GM21367 (cell line): ENCODE results near the gene OXCT1.
A peak's percentile ranks its signal among the peaks of the same experiment; 100 is the strongest.

ENCODE experiments used
- ATAC-seq: cut with Tn5 transposase; IDR thresholded peaks from one replicate; pipeline ENCODE4 v1.9.1; 2021; ENCODE audit not compliant: unreplicated experiment

The OXCT1 gene

DNA sequence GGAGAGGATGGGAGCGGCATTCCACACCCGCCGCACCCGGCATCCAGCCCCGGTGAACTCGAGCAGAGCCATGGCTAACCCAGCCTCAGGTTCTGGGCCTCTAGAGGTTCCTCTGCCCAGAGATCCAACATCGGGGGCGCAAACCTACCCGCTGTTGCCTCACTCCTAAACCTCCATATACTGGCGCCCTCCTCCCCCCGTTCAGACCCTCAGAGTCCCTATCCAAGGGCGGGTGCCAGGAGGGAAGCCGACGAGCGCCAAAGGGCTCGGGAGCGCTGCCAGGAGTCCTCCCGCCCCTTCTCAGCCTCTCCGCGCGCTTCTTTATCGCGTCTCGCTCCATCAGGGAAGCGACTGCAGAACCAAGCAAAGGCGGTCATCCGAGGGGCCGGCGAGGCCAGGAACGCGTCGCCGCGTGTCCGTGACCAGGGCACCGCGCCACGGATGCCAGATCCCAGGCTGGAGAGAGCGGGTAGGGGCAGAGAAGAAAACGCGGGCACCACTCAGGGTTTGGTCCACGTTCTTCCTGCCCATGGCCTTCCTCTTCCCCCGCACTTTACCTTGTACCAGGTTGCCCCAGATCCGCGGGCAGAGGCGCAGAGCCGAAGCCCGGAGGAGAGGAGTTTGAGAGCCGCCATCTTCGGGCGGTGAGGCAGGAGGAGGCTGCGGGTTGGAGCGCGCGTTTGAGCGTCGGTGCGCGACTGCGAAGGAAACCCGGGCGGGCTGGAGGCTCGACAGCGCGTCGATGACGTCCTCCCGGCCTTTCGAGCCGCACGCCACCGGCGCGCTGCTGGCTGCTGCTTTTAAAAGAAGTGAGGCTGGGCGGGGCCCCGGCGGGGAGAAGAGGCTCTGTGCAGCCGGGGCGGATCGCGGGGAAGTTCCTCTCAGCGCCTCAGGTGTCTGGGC lies at the start of gene OXCT1:
Gene OXCT1, minus strand, starts transcription at position 702 of the 903 bp plus-strand sequence. Its CDS starts 67 bp downstream, at position 635.
- ATAC-seq, result peak; percentile 92

DNA sequence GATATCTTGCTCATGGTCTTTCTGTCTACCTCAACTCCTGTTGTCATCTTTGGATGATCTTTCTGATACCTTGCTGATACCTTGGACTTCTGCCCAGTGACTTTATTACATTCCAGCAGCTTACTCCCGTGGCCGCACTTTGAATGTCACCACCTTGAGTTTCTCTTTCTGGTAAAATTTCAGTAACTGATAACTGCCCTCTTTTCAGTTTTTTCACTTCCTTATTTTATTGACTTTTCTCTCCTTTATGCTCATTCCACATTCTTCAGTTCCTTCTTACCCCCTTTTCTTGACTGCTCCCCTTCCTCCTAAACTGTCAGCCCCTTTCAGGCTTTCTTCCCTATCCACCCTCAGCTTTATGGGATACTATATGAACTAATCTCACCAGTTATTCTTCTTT lies 47.9 kb upstream of the OXCT1 start:
- ATAC-seq, result peak; percentile 53

DNA sequence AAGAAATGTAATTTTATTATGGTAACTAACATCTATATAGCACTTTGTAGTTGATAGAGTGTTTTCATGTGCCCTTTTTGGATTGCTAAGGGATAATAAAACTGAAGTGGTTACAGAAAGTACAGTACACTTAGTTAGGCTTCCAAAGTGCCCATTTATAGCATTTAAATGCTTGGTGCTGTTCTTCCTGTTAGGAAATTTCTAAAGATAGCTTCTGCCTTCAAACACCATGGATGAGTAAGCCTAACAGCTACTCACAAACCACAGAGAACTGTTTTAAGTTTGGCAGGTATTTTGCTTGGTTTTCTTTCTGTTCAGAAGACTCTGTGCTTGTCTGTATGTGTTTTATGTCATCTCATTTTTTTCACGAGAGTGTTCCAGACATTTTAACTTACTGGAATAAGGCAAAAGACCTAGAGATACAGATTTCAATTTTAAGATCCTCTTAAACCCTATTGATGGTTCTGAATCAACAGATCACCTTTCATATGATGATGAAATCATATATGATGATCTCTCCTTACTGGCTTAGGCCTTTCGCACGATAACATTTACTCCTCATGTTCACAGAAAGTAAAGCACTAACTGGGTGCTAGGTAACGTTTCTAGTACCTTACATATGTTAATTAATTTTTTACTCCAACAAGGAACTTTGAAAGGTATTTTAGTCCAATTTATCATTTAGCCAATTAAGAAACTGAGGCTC lies 38.3 kb upstream of the OXCT1 start:
- ATAC-seq, result no peak

DNA sequence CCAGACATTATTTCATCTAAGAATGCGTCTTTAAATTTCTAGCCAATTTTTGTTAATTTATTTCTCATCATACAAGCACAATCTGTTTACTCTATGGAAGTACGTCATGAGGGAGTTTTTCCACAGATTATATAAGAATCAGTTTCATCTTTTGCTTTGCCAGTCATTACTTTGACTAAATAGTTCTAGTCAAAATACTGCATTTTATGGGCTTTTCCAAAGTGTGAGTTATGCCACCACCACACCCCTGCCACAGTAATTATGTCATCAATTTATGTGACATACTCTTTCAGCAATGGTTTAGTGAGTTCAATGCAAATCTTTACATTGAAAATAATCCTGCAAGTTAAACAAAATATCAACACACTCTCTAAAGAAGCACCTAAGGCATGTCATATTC lies 35.9 kb upstream of the OXCT1 start:
- no peak for ATAC-seq

DNA sequence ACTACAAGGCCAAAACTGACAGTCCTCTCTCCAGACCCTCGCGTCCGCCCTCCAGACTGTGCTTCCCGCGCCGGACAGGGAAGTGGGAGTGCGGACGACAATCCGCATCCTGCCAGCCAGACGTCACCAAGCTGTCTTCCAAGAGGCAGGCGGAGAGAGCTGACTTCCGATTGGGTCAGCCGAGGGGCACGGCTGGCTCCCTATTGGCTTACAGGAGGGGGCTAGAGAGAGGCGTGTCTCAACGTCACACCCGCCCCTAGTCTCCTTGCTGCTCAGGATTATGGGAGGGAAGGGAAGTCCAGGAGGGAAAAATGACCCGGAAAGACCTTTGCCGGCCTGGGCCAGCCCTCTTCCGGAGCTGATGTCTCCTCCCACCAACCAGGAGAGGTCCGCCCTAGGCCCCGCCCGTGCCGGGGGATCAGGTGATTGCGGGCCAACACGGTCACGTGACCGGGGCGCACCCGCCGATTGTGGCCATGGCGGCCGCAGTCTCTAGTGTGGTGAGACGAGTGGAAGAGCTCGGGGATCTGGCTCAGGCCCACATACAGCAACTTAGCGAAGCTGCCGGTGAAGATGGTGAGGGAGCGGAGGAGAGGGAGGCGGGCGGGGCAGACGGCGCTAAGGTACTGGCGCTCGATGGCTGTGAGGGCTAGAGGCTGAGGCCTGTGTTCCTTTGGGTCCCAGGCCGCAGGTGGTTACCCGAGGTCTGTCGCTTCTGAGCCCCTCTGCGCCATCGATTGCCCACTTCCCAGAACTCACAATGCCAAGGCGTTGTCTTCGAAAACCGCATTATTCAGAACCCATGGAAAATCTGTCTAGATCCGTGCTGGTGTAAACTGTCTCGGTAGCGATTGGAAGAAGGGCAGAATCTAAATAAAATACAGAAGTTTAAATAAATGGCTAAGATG lies 33.9 kb upstream of the OXCT1 start, which contains the start of gene RIMOC1:
Gene RIMOC1, plus strand, starts transcription at position 453 of the 908 bp plus-strand sequence. Its CDS starts 24 bp downstream, at position 477.
- ATAC-seq, result peak; percentile 99

DNA sequence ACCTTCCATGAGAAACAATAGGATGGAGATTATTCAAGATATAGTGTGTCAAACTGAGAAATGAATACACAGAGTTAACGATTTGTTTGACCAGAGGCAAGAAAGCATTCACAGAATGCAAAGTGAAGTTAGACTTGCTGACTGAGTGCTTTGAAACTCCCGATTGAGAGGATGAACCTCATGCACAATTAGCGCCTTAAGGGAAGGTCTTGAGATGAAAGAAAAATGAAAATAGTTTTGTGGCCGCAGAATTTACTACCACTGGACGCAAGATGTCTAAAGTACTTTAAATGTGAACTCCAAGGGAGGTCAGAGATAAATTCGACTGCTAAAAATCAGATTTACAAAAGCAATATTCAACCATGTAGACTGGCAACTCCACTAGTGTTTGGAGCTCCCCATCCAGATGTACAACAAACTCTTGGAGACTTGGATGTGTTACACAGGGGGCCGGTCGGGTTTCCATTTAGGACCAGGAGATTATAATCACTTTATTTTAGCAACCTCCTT lies 33.2 kb upstream of the OXCT1 start:
- ATAC-seq, result no peak

DNA sequence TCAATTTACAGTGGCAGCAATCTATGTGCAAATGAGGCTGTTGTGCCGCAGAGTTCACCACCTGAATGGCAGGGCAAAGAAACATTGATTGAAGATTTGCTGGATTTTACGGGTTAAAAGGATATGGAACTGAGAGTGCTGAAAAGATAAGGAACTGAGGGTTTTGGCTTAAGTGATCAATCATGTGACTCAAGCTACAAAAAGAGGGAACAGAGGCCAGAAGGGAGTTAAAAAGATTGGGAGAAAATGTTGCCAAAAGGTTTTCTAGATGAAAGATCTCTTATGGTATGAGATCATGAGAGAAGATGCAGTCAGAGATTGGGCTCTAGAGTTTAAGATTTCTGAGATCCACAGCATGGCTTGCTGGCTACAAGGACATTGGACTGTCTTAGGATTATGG lies 26.0 kb upstream of the OXCT1 start:
- no peak for ATAC-seq

DNA sequence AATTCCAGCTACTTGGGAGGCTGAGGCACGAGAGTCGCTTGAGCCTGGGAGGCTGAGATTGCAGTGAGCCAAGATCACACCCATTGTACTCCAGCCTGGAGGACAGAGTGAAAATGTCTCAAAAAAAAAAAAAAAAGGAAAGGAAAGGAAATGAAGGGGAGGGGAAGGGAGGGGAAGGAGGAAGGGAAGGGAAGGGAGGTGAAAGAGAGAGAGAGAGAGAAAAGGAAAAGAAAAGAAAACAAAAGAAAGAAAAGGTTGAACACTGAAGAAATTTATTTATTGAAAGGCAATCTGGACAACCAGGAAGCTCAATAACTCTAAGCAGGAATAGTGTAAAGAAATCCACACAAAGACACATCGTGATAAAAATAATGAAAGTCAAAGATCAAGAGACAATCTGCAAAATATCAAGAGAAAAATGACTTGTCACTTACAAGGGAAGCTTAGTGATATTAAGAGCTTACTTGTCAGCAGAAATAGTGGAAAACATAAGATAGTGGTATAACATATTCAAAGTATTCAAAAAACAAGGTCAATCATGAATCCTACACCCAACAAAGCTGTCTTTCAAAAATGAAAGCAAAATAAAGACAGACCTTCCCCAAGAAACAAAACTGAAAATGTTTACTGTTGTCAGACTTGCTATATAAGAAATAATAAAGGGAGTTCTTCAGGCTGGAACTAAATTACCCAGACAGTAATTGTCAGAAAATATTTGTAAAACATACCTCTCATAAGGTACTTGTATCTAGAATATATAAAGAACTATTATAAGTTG lies 23.0 kb upstream of the OXCT1 start:
- ATAC-seq, result no peak

DNA sequence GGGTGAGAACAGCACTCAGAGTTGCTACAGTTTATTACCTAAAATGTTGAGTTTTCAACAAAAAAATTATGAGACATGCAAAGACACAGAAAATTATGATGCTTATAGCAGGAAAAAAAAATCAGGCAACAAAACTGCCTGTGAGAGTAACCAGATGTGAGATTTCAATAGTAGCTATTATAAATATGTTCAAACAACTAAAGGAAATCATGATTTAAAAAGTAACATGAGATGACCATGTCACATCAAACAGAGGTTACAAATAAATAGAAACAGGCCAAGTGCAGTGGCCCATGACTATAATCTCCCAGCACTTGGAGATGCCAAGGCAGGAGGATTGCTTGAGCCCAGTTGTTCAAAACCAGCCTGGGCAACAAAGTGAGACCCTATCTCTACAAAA lies 21.8 kb upstream of the OXCT1 start:
- ATAC-seq, result no peak

DNA sequence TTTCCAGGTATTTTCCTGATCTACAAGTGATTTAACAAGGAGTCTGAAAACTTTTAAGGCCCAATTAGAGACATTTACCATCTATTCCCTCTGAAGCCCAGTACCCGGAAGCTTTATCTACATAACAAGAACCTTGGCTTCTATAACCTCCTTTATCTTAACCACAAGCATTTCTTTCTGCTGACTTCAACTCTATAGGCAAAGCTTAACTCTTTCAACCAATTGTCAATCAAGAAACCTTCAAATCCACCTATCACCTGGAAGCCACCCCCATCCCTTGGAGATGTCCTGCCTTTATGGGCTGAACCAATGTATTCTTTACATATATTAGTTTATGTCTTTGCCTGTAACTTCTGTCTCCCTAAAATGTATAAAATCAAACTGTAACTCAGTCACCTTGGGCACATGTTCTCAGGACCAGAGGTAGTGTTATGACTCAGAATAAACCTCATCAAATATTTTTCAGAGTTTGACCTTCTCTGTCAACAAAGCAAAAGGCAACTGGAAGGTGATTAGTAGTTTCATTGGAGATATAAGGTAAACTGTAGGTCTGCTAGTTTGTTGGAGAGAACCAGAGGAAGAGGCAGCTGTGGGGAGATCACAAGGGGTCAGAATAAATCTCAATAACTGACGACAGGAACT lies 21.0 kb upstream of the OXCT1 start:
- no peak for ATAC-seq

DNA sequence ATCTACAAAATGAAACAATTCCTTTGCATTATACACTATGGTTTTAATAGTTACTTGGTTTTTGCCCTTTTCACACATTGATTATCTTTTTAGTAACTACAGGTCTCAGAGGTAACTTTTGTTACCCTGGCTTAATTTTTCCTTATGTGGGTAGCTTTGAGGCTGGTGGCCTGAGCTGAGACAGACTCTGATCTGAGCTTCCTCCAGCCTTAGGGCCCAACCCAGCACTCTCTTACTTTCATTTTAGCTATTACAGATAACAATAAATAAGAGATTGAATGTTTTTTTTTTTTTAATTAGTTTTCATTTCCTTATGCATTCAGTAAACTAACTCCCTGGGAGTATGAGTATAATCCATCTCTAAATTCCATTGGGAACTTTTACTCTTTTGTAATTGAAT lies 15.1 kb upstream of the OXCT1 start:
- no peak for ATAC-seq

DNA sequence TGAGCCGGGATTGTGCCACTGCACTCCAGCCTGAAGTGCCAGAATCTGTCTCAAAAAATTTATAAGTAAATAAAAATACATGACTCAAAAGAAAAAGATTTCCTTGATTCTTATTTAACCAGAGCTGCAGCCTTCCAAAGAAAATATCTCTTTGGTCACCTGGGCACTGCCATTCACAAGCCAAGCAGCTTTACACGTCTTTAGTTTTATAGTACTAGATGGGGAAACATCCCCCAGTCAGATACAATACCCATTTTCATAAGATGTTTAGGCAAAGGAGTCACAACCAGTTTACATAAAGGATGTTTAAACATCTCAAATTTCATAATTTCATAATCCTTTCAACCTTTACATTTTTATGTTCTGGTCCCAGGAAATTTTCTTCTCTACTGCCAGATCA lies 13.7 kb upstream of the OXCT1 start:
- no peak for ATAC-seq

DNA sequence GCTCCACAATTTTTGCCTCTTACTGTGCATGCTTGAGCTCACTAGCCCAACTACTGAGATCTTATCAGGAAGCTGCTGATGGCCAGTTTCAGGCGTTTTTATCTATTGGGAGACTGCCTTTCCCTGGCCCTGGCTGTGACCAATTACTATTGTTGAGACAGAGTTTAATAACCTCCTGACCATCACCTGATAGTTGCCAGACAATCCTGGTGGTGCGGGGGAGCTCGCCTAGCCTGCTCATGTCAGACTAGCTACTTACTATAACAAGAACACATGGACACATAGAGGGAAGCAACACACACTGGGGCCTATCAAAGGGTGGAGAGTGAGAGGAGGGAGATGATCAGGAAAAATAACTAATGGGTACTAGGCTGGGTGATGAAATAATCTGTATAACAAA lies 13.0 kb upstream of the OXCT1 start:
- no peak for ATAC-seq

DNA sequence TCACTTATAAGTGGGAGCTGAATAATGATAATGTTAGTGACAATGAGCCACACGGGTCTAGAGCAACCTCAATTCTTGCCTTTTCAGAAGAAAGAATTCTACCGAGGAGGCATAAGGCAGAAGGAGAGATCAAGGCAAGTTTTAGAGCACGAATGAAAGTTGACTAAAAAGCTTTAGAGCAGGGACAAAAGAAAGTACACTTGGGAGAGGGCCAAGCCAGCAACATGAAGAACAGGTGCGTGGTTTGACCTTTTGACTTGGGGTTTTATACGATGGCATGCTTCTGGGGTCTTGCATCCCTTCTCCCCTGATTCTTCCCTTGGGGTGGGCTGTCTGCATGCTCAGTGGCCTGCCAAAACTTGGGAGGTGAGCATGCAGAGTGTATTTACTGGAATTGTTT lies 12.5 kb upstream of the OXCT1 start:
- ATAC-seq, result no peak

DNA sequence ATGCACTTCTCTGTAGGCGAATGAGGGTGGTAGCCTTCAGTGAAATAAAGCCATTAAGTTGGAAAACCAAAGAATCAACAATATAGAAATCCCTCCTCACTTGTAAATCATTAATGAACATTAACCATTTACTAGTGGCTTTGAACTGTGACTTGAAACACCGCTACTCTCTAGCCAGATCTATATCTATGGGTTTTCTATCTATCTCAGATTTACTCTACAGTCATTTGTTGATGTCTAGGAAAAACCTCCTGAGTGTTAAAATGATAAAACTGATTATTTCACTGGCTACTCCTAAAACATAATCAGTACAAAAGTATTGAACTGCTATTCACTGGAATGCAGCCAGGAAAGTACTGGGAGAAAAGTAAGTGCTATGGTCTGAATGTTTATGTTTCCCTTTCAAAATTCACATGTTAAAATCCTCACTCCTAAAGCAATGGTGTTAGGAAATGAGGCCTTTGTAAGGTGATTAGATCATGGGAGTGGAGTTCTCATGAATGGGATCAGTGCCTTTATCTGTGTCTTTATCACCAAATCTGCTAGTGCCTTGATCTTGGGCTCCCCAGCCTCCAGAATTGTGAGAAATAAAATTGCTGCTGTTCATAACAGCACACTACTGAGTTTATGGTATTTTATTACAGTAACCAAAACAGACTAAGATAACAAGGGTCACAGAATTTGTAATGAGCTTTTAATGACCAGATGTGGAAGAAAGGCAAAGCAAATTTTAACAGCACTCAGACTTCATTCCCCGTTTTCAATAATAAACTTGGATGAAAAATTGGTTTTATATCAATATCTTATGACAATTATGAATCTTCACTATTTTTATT lies 8.6 kb upstream of the OXCT1 start:
- no peak for ATAC-seq

DNA sequence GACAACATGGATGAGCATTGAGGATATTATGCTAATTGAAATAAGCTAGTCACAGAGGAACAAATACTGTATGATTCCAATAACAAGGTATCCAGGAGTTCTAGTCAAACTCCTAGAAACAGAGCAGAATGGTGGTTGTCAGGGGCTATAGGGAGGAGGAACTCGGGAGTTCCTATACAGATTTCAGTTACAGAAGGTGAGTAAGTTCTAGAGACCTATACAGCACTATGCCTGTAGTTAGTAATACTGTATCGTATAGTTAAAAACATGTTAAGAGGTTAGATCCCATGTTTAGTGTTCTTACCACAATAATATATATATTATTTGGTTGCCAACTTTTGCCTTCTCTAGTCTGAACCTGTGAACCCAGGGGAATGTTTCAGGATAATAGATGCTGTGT lies 7.9 kb upstream of the OXCT1 start:
- ATAC-seq, result no peak

DNA sequence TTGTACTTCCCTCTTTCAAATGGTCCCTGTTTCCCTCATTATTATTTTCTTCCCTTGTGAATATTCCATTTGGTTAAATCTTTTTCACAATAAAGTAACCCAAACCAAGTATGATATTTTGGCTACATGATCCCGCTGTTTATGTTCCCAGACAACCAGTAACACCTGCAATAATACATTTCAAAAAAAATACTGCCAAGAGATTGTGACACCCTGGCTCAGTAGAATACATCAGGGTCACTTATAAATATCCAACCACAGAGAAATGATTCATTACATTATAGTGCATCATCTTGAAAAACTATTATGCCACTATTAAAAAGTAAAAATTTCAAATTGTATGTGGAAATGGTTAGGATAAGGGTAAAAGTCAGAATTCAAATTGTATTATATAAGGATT lies 7.2 kb upstream of the OXCT1 start:
- no peak for ATAC-seq

DNA sequence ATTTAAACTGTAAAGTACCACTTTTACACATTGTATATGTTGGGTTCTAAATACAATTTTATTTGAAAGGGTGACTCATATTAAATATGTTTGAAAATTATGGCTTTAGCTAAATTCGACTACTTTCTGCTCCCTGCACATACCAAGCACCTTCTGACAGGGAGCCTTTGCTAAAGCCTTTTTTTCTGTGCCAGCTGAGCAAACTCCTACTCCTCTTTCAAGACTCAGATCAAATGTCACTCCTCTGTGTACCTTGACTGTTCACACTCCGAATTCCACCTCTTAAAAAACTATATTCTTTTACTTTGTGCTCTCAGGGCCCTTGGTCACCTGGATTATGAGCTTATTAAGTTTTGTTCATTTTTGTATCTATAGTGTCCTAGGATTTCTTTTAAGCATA lies 6.5 kb upstream of the OXCT1 start:
- no peak for ATAC-seq

DNA sequence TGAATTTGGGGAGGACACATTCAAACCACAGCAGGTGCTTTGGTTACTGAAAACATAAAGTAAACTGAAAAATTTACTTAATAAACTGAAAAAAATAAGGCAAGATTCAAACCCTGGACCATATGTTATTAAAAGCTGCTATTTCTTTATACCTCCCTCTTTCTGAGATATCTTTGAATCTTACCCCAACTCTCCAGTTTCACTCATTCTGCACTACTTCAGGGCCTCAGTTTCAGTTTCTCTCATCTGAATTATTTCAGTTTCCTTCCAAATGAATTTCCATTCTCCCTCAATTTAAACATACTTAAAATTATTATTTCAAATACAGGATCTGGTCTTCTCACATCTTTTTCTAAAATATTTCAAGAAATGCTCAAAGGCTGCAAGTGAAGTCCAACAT lies 4.9 kb upstream of the OXCT1 start:
- ATAC-seq, result no peak
